MM.1S (cell line): Measurements from ENCODE around the gene BCAR3.

Experiments
- DNase-seq: peaks from one replicate; pipeline ENCODE4 v3.0.0-alpha.2; 2015
- H2AFZ ChIP-seq: fragments of 300-600 bp; sonication (generic); 2 replicates; pipeline ENCODE4 v1.6.0; 2016; ENCODE audit warnings: antibody characterized with exemption, low read length
- H3F3A ChIP-seq: fragments of 300-600 bp; sonication (generic); 2 replicates; pipeline ENCODE4 v1.6.1; 2016; ENCODE audit warnings: mild to moderate bottlenecking, antibody characterized with exemption, low read length, moderate library complexity, mixed read lengths; ENCODE audit not compliant: insufficient read depth
- H3K27ac ChIP-seq: fragments of 300-600 bp; sonication (generic); 2 replicates; pipeline ENCODE4 v1.5.1; 2016; ENCODE audit warnings: mild to moderate bottlenecking, low read length
- H3K27me3 ChIP-seq: fragments of 300-600 bp; sonication (generic); replicated peaks from 2 replicates; pipeline ENCODE4 v1.6.0; 2016; ENCODE audit warnings: low read length; ENCODE audit not compliant: insufficient read depth
- H3K36me3 ChIP-seq: fragments of 300-600 bp; sonication (generic); replicated peaks from 2 replicates; pipeline ENCODE4 v1.6.1; 2016; ENCODE audit warnings: mild to moderate bottlenecking, low read length, mixed read lengths; ENCODE audit not compliant: insufficient read depth
- H3K4me1 ChIP-seq: fragments of 300-600 bp; sonication (generic); 2 replicates; pipeline ENCODE4 v1.6.1; 2016; ENCODE audit warnings: low read length, mixed read lengths
- H3K4me2 ChIP-seq: fragments of 300-600 bp; sonication (generic); 2 replicates; pipeline ENCODE4 v1.6.0; 2016; ENCODE audit warnings: low read depth, low read length
- H3K4me3 ChIP-seq: fragments of 300-600 bp; sonication (generic); 2 replicates; pipeline ENCODE4 v1.5.1; 2016; ENCODE audit warnings: low read length, mixed read lengths
- H3K79me2 ChIP-seq: fragments of 300-600 bp; sonication (generic); 2 replicates; pipeline ENCODE4 v1.6.1; 2016; ENCODE audit warnings: mixed run types, low read length, mixed read lengths
- H3K9ac ChIP-seq: fragments of 300-600 bp; sonication (generic); 2 replicates; pipeline ENCODE4 v1.6.1; 2016; ENCODE audit warnings: low read length, mixed read lengths
- H3K9me2 ChIP-seq: fragments of 300-600 bp; sonication (generic); replicated peaks from 2 replicates; pipeline ENCODE4 v1.6.1; 2016; ENCODE audit warnings: mild to moderate bottlenecking, low read length, mixed read lengths; ENCODE audit not compliant: insufficient read depth
- H3K9me3 ChIP-seq: fragments of 300-600 bp; sonication (generic); replicated peaks from 2 replicates; pipeline ENCODE4 v1.6.1; 2016; ENCODE audit warnings: mild to moderate bottlenecking, low read length, mixed read lengths; ENCODE audit not compliant: insufficient read depth
- H4K20me1 ChIP-seq: fragments of 300-600 bp; sonication (generic); 2 replicates; pipeline ENCODE4 v1.6.1; 2016; ENCODE audit warnings: mild to moderate bottlenecking, low read length, moderate library complexity, mixed read lengths; ENCODE audit not compliant: insufficient read depth
- CTCF ChIP-seq: fragments of 300-600 bp; sonication (generic); IDR thresholded peaks from 2 replicates; pipeline ENCODE4 v1.5.1; 2016; ENCODE audit warnings: antibody characterized with exemption, low read length, mixed read lengths
- EZH2 ChIP-seq: fragments of 300-600 bp; sonication (generic); optimal IDR thresholded peaks from 2 replicates; pipeline ENCODE3; 2017; ENCODE audit warnings: low read depth, mild to moderate bottlenecking, antibody characterized with exemption, low read length, mixed read lengths
- EZH2phosphoT487 ChIP-seq: fragments of 300-600 bp; sonication (generic); IDR thresholded peaks from 2 replicates; pipeline ENCODE4 v1.6.1; 2018; ENCODE audit warnings: antibody characterized with exemption, low read length

Gene BCAR3

GRCh38 chr1:93528412-93528811 is 153.2 kb downstream of the BCAR3 start:
- H3K9ac ChIP-seq, result no peak overlapping the region
- no peaks in the 10 kb centered on the region for H3K36me3 ChIP-seq
- no peaks in the 10 kb centered on the region for H3K9me3 ChIP-seq
- no peaks in the 10 kb centered on the region for H3K79me2 ChIP-seq
- no peak overlapping the region for H3K27ac ChIP-seq
- H3K4me2 ChIP-seq, result no peak overlapping the region
- no peaks in the 10 kb centered on the region for H3F3A ChIP-seq
- no peaks in the 10 kb centered on the region for H3K27me3 ChIP-seq
- no peak overlapping the region for H3K4me3 ChIP-seq
- TF ChIP-seq EZH2phosphoT487 (no peak), EZH2 (no peak), CTCF (no peak)
- H4K20me1 ChIP-seq, result no peaks in the 10 kb centered on the region
- DNase-seq, result no peak
- no peak overlapping the region for H2AFZ ChIP-seq
- H3K9me2 ChIP-seq, result no peaks in the 10 kb centered on the region
- no peaks in the 10 kb centered on the region for H3K4me1 ChIP-seq

- no peak overlapping the region for H2AFZ ChIP-seq
- H3K79me2 ChIP-seq, result no peaks in the 10 kb centered on the region
- H3K4me3 ChIP-seq, result no peak overlapping the region
- no peak overlapping the region for H3K9ac ChIP-seq
- no peak overlapping the region for H3K4me2 ChIP-seq
- no peaks in the 10 kb centered on the region for H4K20me1 ChIP-seq
- no peaks in the 10 kb centered on the region for H3K36me3 ChIP-seq
- no peaks in the 10 kb centered on the region for H3K27me3 ChIP-seq
- TF ChIP-seq EZH2phosphoT487 (no peak), EZH2 (no peak)
- H3K27ac ChIP-seq, result no peak overlapping the region
- H3K4me1 ChIP-seq, result no peaks in the 10 kb centered on the region
- no peak for DNase-seq
- H3K9me3 ChIP-seq, result no peaks in the 10 kb centered on the region
- no peaks in the 10 kb centered on the region for H3F3A ChIP-seq
- no peaks in the 10 kb centered on the region for H3K9me2 ChIP-seq
These were observed 155.2 kb downstream of the BCAR3 start for GRCh38 chr1:93526431-93526830.

- Histone ChIP-seq H3K9ac (no peak overlapping the region), H2AFZ (no peak overlapping the region), H3K27me3 (no peaks in the 10 kb centered on the region), H3K4me2 (no peak overlapping the region), H4K20me1 (no peaks in the 10 kb centered on the region), H3K4me1 (no peaks in the 10 kb centered on the region), H3K27ac (no peak overlapping the region), H3K9me3 (no peaks in the 10 kb centered on the region), H3K9me2 (no peaks in the 10 kb centered on the region), H3K36me3 (no peaks in the 10 kb centered on the region), H3K4me3 (no peak overlapping the region), H3F3A (no peaks in the 10 kb centered on the region), H3K79me2 (no peaks in the 10 kb centered on the region)
- DNase-seq, result no peak
- TF ChIP-seq CTCF, result no peak
- no peak for TF ChIP-seq EZH2phosphoT487
- no peak for TF ChIP-seq EZH2
These were observed 156.2 kb downstream of the BCAR3 start for GRCh38 chr1:93525431-93525830.

GRCh38 chr1:93522721-93523120 is 158.9 kb downstream of the BCAR3 start:
- Histone ChIP-seq H3F3A (no peaks in the 10 kb centered on the region), H3K9ac (no peak overlapping the region), H3K4me3 (no peak overlapping the region), H3K9me2 (no peaks in the 10 kb centered on the region), H2AFZ (no peak overlapping the region), H3K4me2 (no peak overlapping the region), H3K4me1 (no peaks in the 10 kb centered on the region), H3K27ac (no peak overlapping the region), H3K9me3 (no peaks in the 10 kb centered on the region), H4K20me1 (no peaks in the 10 kb centered on the region), H3K36me3 (no peaks in the 10 kb centered on the region), H3K27me3 (no peaks in the 10 kb centered on the region), H3K79me2 (no peaks in the 10 kb centered on the region)
- DNase-seq, result no peak
- TF ChIP-seq EZH2 (no peak), CTCF (no peak), EZH2phosphoT487 (no peak)
